Measurements from ENCODE around the gene ERMAP.

The ERMAP gene

DNA sequence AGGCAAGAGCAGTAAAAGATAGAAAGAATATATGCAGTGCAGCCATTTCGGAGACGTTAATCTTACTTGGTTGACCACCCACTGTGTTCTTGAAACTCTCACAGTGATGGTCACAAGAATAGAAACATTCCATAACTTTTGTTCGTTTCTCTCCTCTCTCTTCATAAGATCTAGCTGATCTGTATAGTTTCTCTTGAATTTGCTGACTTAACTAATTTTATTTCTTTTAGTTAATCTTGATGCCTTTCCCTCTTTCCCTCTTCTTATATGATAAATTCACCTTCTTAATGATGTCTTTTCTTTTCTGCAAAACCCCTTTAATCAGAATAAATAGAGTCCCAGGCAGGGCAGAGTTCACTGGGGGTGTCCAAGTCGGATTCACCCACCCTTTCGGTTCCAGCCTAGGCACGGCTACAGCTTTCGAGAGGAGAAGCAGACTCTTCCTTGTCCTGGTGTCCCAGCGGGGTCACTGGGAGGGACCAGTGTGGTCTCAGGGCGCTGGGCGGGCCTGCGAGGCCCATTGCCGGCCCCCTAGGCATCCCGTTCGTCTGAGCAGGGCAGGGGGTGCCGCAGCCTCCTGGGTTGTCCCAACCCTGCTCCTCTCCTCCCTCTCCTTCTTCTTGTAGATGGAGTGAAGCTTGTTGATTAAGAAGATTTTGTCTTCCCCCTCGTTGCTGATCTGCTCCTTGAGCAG lies 69.3 kb downstream of the ERMAP start:
- Histone ChIP-seq H3K4me1 (ENCODE audit: low read depth, poor library complexity, severe bottlenecking) (no peaks in the 10 kb centered on the region), H3K27ac (no peak overlapping the region), H3K9ac (no peak overlapping the region), H3K79me2 (ENCODE audit: insufficient read depth, low read depth) (no peaks in the 10 kb centered on the region), H3K36me3 (ENCODE audit: insufficient read depth) (no peaks in the 10 kb centered on the region), H3K4me3 (IDR thresholded peaks at IDR 0.05; ENCODE audit: insufficient read depth, low read depth, low read length) (no peak overlapping the region), H4K20me1 (ENCODE audit: insufficient read depth) (no peaks in the 10 kb centered on the region), H3K4me2 (no peak overlapping the region), H3K27me3 (ENCODE audit: insufficient read depth, low read depth) (no peaks in the 10 kb centered on the region), H2AFZ (ENCODE audit: low read depth) (no peak overlapping the region)
- no peak for TF ChIP-seq CTCF (conservative IDR thresholded peaks at IDR 0.05; ENCODE audit: low read depth, low read length)

DNA sequence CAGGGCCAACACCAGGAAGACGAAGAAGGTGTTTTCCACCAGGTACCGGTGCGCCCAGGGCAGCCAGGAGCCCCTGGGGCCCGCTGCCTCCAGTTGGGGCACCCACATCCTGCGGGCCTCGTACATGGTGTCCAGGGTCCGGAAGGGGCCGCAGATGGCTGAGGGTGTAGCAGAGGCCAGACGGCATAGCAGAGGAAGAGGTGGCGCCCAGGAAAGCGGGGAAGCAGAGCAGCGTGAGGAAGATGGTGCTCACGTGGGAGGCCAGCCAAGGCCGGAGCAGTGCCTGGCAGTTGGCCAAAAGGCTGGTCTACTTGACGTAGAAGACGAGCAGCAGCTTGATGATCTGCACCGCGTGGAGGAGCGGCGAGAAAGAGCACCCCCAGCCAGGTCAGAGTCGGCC lies 69.9 kb downstream of the ERMAP start:
- no peak overlapping the region for H3K9ac ChIP-seq
- no peak overlapping the region for H2AFZ ChIP-seq (ENCODE audit: low read depth)
- no peak for TF ChIP-seq CTCF (conservative IDR thresholded peaks at IDR 0.05; ENCODE audit: low read depth, low read length)
- H3K4me3 ChIP-seq (IDR thresholded peaks at IDR 0.05; ENCODE audit: insufficient read depth, low read depth, low read length): no peak overlapping the region
- H3K4me2 ChIP-seq: no peak overlapping the region
- H3K4me1 ChIP-seq (ENCODE audit: low read depth, poor library complexity, severe bottlenecking): no peaks in the 10 kb centered on the region
- H4K20me1 ChIP-seq (ENCODE audit: insufficient read depth): no peaks in the 10 kb centered on the region
- H3K36me3 ChIP-seq (ENCODE audit: insufficient read depth): no peaks in the 10 kb centered on the region
- no peaks in the 10 kb centered on the region for H3K27me3 ChIP-seq (ENCODE audit: insufficient read depth, low read depth)
- H3K27ac ChIP-seq: no peak overlapping the region
- H3K79me2 ChIP-seq (ENCODE audit: insufficient read depth, low read depth): no peaks in the 10 kb centered on the region

DNA sequence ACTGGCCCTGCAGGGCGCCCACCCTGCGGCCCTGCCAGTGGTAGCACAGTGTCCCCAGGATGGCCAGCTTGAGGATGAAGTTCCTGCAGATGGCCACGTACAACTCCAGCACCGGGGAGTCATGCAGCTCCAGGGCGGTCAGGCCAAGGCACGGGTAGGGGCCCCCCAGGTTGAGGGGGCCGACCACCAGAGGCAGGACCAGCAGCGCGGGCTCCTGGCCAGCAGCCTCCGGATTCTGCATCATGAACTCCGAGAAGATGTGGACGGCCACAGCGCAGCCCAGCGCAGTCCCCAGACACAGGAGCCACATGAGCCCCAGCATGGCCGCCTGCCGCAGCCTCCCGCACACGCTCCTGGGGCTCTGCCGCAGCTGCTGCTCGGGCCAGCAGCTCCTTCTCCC lies 70.4 kb downstream of the ERMAP start:
- Histone ChIP-seq H3K27me3 (ENCODE audit: insufficient read depth, low read depth) (no peaks in the 10 kb centered on the region), H3K27ac (no peak overlapping the region), H4K20me1 (ENCODE audit: insufficient read depth) (no peaks in the 10 kb centered on the region), H3K4me2 (no peak overlapping the region), H2AFZ (ENCODE audit: low read depth) (no peak overlapping the region), H3K36me3 (ENCODE audit: insufficient read depth) (no peaks in the 10 kb centered on the region), H3K79me2 (ENCODE audit: insufficient read depth, low read depth) (no peaks in the 10 kb centered on the region), H3K4me1 (ENCODE audit: low read depth, poor library complexity, severe bottlenecking) (no peaks in the 10 kb centered on the region), H3K4me3 (IDR thresholded peaks at IDR 0.05; ENCODE audit: insufficient read depth, low read depth, low read length) (no peak overlapping the region), H3K9ac (no peak overlapping the region)
- TF ChIP-seq CTCF (conservative IDR thresholded peaks at IDR 0.05; ENCODE audit: low read depth, low read length): no peak

DNA sequence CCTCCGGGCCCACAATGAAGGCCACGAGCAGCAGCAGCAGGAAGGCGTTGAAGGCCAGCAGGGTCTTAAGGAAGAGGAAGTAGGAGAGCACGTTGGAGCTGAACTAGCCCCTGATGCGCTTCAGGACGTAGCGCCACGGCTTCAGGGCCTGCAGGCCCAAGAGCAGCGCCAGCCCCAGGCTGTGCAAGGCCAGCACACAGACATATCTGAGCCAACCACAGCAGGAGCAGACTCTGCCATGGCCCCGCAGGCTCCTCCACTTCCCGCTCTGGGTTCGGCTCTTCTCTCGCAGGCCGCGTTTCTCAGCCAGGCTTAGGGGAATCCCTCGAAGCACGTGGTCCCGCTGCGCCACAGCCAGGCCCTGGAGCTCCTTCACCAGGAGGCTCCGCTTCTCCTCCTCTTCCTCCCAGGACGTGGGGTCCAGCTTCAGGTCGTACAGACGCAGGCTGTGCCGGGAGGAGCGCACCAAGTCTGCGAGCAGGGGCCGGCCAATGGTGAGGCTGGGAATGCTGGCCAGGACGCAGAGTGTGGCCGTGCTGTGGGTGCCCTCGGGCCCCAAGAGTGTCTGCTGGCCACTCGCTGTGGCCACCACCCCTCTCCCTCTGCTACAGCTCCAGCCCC lies 71.2 kb downstream of the ERMAP start:
- Histone ChIP-seq H3K4me3 (IDR thresholded peaks at IDR 0.05; ENCODE audit: insufficient read depth, low read depth, low read length) (no peak overlapping the region), H3K27me3 (ENCODE audit: insufficient read depth, low read depth) (no peaks in the 10 kb centered on the region), H3K79me2 (ENCODE audit: insufficient read depth, low read depth) (no peaks in the 10 kb centered on the region), H2AFZ (ENCODE audit: low read depth) (no peak overlapping the region), H3K36me3 (ENCODE audit: insufficient read depth) (no peaks in the 10 kb centered on the region), H3K9ac (no peak overlapping the region), H3K4me1 (ENCODE audit: low read depth, poor library complexity, severe bottlenecking) (no peaks in the 10 kb centered on the region), H4K20me1 (ENCODE audit: insufficient read depth) (no peaks in the 10 kb centered on the region), H3K27ac (no peak overlapping the region), H3K4me2 (no peak overlapping the region)
- TF ChIP-seq CTCF (conservative IDR thresholded peaks at IDR 0.05; ENCODE audit: low read depth, low read length): no peak
